Activated CD8-positive, alpha-beta memory T cell treated with anti-CD3 and anti-CD28 coated beads, Interleukin-2, amount 50 U/mL, for 4 hours (primary cell): ENCODE results near the gene DDA1.
"Not testable (repeated sequence)": the region's sequence is repeated elsewhere in the genome, so short reads cannot be mapped to it uniquely, and the experiment has no call there.

Experiments used
- DNase-seq: peaks from one replicate; pipeline ENCODE4 v3.0.0-alpha.2; 2020

DDA1 gene

GRCh38 chr19:17348700-17349099 lies 39.3 kb downstream of the DDA1 start:
- DNase-seq, result no peak

GRCh38 chr19:17351815-17352435 lies 42.6 kb downstream of the DDA1 start:
- no peak for DNase-seq

GRCh38 chr19:17352608-17353280 lies 43.4 kb downstream of the DDA1 start:
- DNase-seq, result no peak

- no peak for DNase-seq
Observed at GRCh38 chr19:17353386-17353785, 44.0 kb downstream of the DDA1 start.

GRCh38 chr19:17357078-17357666 lies 47.8 kb downstream of the DDA1 start:
- no peak for DNase-seq

- DNase-seq, result no peak
Observed at GRCh38 chr19:17357724-17358123, 48.4 kb downstream of the DDA1 start.

GRCh38 chr19:17358395-17358794 lies 49.0 kb downstream of the DDA1 start:
- no peak for DNase-seq

- no peak for DNase-seq
Observed at GRCh38 chr19:17359905-17360800, 50.8 kb downstream of the DDA1 start.

GRCh38 chr19:17363852-17364605 lies 54.7 kb downstream of the DDA1 start:
- DNase-seq, result not testable (repeated sequence)

- DNase-seq, result no peak
Observed at GRCh38 chr19:17365361-17365760, 56.0 kb downstream of the DDA1 start.

GRCh38 chr19:17370026-17370587 lies 60.7 kb downstream of the DDA1 start:
- no peak for DNase-seq
